Measurements from ENCODE around the gene SRRM3. TPM values are rescaled to one million over a fixed set of nuclear protein-coding genes. Genes with fewer than 3 reads are reported as not detected.
A peak's percentile ranks its signal among the peaks of the same experiment; 100 is the strongest.

Gene SRRM3
- total RNA-seq, 2 experiments from 2014 or later = not detected

DNA sequence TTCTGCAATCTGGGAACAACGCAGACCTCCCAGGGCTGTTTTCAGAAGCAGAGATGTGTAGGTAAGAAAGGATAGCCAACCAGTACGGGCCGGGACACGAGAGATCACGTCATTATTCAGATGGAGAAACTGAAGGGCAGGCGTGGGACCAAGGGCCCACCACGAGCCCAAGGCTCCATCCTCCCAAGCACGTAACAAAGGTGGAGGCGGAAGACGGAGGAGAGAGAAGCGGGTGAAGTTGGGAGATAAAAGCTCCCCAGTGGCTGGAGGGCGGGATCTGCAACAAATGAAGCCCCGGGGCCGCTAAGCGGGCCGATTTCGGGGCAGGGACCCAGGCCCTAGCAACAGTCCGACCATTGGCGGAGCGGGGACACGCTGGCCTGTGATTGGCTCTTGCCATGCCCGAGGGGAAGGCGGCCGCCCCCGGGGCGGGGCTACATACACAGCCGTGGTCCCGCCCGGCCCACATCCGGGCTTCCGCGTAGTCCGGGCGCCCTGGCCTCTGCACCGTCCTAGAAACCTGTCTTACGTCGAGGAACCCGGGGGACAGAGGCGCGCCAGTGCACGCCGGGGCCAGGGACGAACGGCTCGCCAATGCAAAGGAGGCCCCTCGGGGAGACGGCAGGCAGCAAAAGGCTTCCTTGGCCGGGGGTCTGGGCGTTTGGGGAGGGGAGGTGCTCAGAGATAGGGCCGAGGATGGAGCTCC is 116.2 kb downstream of the SRRM3 start:
- intact Hi-C loops (cut with micrococcal nuclease; ENCODE audit: unreplicated experiment) = loop anchor here (1.0 kb wide), 1 partner anchor 41 kb away; no protein-coding TSS in a partner anchor
- no TSS peak for BruUV-seq (replicated peaks)
- Histone ChIP-seq H4K20me1 (ENCODE audit: insufficient read depth, low read length) (no peaks in the 10 kb centered on the region), H3K9me3 (ENCODE audit: low read length) (no peaks in the 10 kb centered on the region), H3K4me3 (ENCODE audit: low read depth, low read length, poor library complexity, severe bottlenecking) (peak overlapping the region; percentile 76), H3K79me2 (ENCODE audit: insufficient read depth, low read depth, low read length) (no peaks in the 10 kb centered on the region), H3K4me2 (ENCODE audit: low read length) (peak overlapping the region; percentile 87), H3K27ac (ENCODE audit: low read depth, low read length, poor library complexity, severe bottlenecking) (peak overlapping the region; percentile 55), H3K9me2 (ENCODE audit: insufficient read depth, low read length) (no peaks in the 10 kb centered on the region), H3K4me1 (ENCODE audit: insufficient read depth, low read length, poor library complexity, severe bottlenecking) (peaks cover 27% of the 10 kb centered on the region), H3K36me3 (ENCODE audit: insufficient read depth, low read length) (peaks cover 14% of the 10 kb centered on the region; the same call in 1 of the 2 replicates), H2AFZ (ENCODE audit: low read length) (peak overlapping the region; percentile 81)
- TF ChIP-seq EZH2phosphoT487 (IDR thresholded peaks at IDR 0.05; ENCODE audit: borderline replicate concordance, low read depth, low read length) = no peak
- TF ChIP-seq, protein P1, sequence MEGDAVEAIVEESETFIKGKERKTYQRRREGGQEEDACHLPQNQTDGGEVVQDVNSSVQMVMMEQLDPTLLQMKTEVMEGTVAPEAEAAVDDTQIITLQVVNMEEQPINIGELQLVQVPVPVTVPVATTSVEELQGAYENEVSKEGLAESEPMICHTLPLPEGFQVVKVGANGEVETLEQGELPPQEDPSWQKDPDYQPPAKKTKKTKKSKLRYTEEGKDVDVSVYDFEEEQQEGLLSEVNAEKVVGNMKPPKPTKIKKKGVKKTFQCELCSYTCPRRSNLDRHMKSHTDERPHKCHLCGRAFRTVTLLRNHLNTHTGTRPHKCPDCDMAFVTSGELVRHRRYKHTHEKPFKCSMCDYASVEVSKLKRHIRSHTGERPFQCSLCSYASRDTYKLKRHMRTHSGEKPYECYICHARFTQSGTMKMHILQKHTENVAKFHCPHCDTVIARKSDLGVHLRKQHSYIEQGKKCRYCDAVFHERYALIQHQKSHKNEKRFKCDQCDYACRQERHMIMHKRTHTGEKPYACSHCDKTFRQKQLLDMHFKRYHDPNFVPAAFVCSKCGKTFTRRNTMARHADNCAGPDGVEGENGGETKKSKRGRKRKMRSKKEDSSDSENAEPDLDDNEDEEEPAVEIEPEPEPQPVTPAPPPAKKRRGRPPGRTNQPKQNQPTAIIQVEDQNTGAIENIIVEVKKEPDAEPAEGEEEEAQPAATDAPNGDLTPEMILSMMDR (conservative IDR thresholded peaks at IDR 0.05; ENCODE audit: low read length) = no peak
- POLR2A ChIA-PET = interaction anchor here (0.6 to 2.6 kb wide), 13 partner anchors 8 to 521 kb away, joined by 3 to 14 read pairs (median 4); partner anchors contain the start of genes HSPB1 and YWHAG
- CTCF ChIA-PET (ENCODE audit: unreplicated experiment) = interaction anchor here (1.0 kb wide), 1 partner anchor 29 kb away, joined by 3 read pairs; no protein-coding TSS in a partner anchor
- DNase-seq (ENCODE audit: low spot score) = peak; percentile 98

DNA sequence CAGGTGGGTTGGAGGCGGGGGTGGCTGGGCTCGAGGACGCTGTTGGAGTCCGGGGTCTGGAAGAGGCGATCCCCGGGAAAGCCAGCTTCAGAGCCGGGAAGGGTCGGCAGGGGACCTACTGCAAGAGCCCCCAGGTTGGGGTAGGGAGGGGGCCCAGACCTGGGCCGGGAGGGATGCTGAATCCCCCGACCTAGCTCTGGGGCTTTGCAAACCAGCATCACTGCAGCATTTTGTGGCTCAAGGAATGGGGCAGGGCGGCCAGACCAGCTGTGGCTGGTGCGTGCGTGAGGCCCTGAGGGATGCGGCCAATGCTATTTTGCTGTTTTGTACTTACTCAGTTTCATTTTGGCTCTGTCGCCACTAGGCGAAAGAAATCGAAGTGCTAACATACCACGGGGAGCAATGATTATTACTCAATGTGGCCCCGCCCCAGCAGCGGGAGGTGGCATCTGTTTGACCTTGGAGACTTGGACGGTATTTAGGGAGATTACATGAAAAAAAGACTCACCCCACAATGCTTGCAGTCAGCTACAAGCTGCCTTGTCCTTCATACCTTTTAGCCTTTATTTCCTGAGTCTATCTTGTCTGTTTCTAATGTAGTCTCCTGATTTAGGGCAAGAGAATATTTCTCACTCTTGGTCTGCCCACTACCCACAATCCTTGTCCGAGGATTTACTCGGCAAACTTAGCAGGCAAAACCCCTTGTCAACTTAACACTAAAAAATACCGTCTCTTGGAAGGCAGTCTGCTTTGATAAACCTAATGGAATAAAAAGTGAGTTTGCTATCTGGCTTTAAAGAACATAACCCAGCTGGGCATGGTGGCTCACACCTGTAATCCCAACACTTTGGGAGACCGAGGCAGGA is 117.0 kb downstream of the SRRM3 start:
- no peak for TF ChIP-seq EZH2phosphoT487 (IDR thresholded peaks at IDR 0.05; ENCODE audit: borderline replicate concordance, low read depth, low read length)
- TF ChIP-seq, protein P1 (conservative IDR thresholded peaks at IDR 0.05; ENCODE audit: low read length) = peak; percentile 56
- ChIA-PET CTCF (ENCODE audit: unreplicated experiment) (interaction anchor here (1.0 kb wide), 1 partner anchor 30 kb away, joined by 3 read pairs; no protein-coding TSS in a partner anchor), POLR2A (interaction anchor here (0.6 to 2.6 kb wide), 13 partner anchors 8 to 606 kb away, joined by 3 to 14 read pairs (median 4); partner anchors contain the start of genes HSPB1 and YWHAG)
- Histone ChIP-seq H3K4me2 (ENCODE audit: low read length) (peak overlapping the region; percentile 87), H3K4me3 (ENCODE audit: low read depth, low read length, poor library complexity, severe bottlenecking) (peak overlapping the region; percentile 76), H3K79me2 (ENCODE audit: insufficient read depth, low read depth, low read length) (no peaks in the 10 kb centered on the region), H3K9me2 (ENCODE audit: insufficient read depth, low read length) (no peaks in the 10 kb centered on the region), H3K4me1 (ENCODE audit: insufficient read depth, low read length, poor library complexity, severe bottlenecking) (peaks cover 20% of the 10 kb centered on the region), H4K20me1 (ENCODE audit: insufficient read depth, low read length) (no peaks in the 10 kb centered on the region), H3K27ac (ENCODE audit: low read depth, low read length, poor library complexity, severe bottlenecking) (peak overlapping the region; percentile 55), H3K9me3 (ENCODE audit: low read length) (no peaks in the 10 kb centered on the region), H2AFZ (ENCODE audit: low read length) (peak overlapping the region; percentile 37; the same call in 1 of the 2 replicates), H3K36me3 (ENCODE audit: insufficient read depth, low read length) (peaks cover 21% of the 10 kb centered on the region)
- DNase-seq (ENCODE audit: low spot score) = peak; percentile 73
- no TSS peak for BruUV-seq (replicated peaks)
- intact Hi-C loops (cut with micrococcal nuclease; ENCODE audit: unreplicated experiment) = loop anchor here (1.0 kb wide), 1 partner anchor 41 kb away; no protein-coding TSS in a partner anchor
